HepG2 (cell line): ENCODE measurements around the gene HPDL. TPM values are rescaled to one million over a fixed set of nuclear protein-coding genes. Genes with fewer than 3 reads are reported as not detected.

Experiments used
- CSRNP2 ChIP-seq: sonication (generic); formaldehyde crosslinking; conservative IDR thresholded peaks from 2 replicates; pipeline ENCODE4 v1.8.0; 2022; ENCODE audit warnings: low read depth, missing genetic modification reagents
- DDIT3 ChIP-seq: sonication (generic); formaldehyde crosslinking; IDR thresholded peaks from 2 replicates; pipeline ENCODE4 v1.4.0; 2020; ENCODE audit warnings: mild to moderate bottlenecking, missing genetic modification reagents
- MAFK ChIP-seq, 2 experiments: IDR thresholded peaks in 1 of 2; conservative IDR thresholded peaks in 1 of 2; 2 replicates each; pipeline ENCODE4 v1.6.1; 2011; ENCODE audit warnings: improper control_type of control experiment in 2 of 2, low read length in 2 of 2
- MEIS1 ChIP-seq: sonication (generic); formaldehyde crosslinking; IDR thresholded peaks from 2 replicates; pipeline ENCODE4 v1.9.0; 2021; ENCODE audit warnings: mild to moderate bottlenecking, missing genetic modification reagents, moderate library complexity, borderline replicate concordance
- MYPOP ChIP-seq: sonication (generic); formaldehyde crosslinking; IDR thresholded peaks from 2 replicates; pipeline ENCODE4 v1.8.1; 2023; ENCODE audit warnings: mild to moderate bottlenecking, moderate library complexity, missing genetic modification reagents
- NR0B2 ChIP-seq: sonication (generic); formaldehyde crosslinking; IDR thresholded peaks from 2 replicates; pipeline ENCODE4 v1.4.0; 2020; ENCODE audit warnings: mild to moderate bottlenecking, missing genetic modification reagents
- PHF5A ChIP-seq: IDR thresholded peaks from one replicate; pipeline ENCODE4 v1.6.1; 2018; ENCODE audit warnings: low read depth, missing genetic modification reagents; ENCODE audit not compliant: unreplicated experiment
- RBM22 ChIP-seq: fragments of 200-400 bp; formaldehyde crosslinking; optimal IDR thresholded peaks from 2 replicates; pipeline ENCODE3; 2017; ENCODE audit warnings: mild to moderate bottlenecking, low read length, moderate library complexity
- THAP7 ChIP-seq: sonication (generic); formaldehyde crosslinking; IDR thresholded peaks from 2 replicates; pipeline ENCODE4 v1.8.1; 2023; ENCODE audit warnings: mild to moderate bottlenecking, missing genetic modification reagents
- TIGD3 ChIP-seq: sonication (generic); formaldehyde crosslinking; IDR thresholded peaks from 2 replicates; pipeline ENCODE4 v1.5.1; 2020; ENCODE audit warnings: mild to moderate bottlenecking, missing genetic modification reagents, borderline replicate concordance
- ZNF318 ChIP-seq: sonication (generic); formaldehyde crosslinking; IDR thresholded peaks from 2 replicates; pipeline ENCODE4 v1.4.0; 2020; ENCODE audit warnings: mild to moderate bottlenecking, missing genetic modification reagents
- ZNF724P ChIP-seq: sonication (generic); formaldehyde crosslinking; IDR thresholded peaks from 2 replicates; pipeline ENCODE4 v1.8.0; 2022; ENCODE audit warnings: missing genetic modification reagents, borderline replicate concordance
- polyA plus RNA-seq, 8 experiments: library from polyadenylated mRNA; depleted of rRNA in 3 of 8; stranded (reverse) in 7 of 8; unstranded in 1 of 8; fragments of >200 nt; fragmentation: Illumina TruSeq in 4 of 8; extraction: Trizol in 4 of 8; gene quantifications; 2 replicates each; pipeline versions ENCODE4 v1.2.1 to v1.2.3, GENCODE V29; 2011 to 2016; ENCODE audit warnings: low read depth in 4 of 8, missing spikeins in 1 of 8, mixed read lengths in 1 of 8; ENCODE audit not compliant: insufficient read depth in 1 of 8
- total RNA-seq, 5 experiments: library from RNA; depleted of rRNA; stranded (reverse); fragments of >200 nt; fragmentation: Illumina TruSeq; extraction: Trizol; gene quantifications; 2 replicates each; pipeline ENCODE4 v1.2.3, GENCODE V29; 2016; ENCODE audit warnings: low read depth in 1 of 5

The HPDL gene
- total and polyA plus RNA-seq, 2 of the 13 experiments (the other 11 are each of a cell fraction or from before 2014, with no cell fraction given) = not detected

- TF ChIP-seq TIGD3 (no peak), MYPOP (CRISPR knock-in tag) (peak; percentile 76), THAP7 (CRISPR knock-in tag) (no peak), NR0B2 (CRISPR knock-in tag) (peak; percentile 76; the same call in 1 of the 2 replicates), ZNF724P (CRISPR knock-in tag) (no peak; the same call in 1 of the 2 replicates), ZNF318 (CRISPR knock-in tag) (no peak), CSRNP2 (no peak), RBM22 (no peak), PHF5A (CRISPR knock-in tag) (no peak), MEIS1 (CRISPR knock-in tag) (no peak; the same call in 1 of the 2 replicates), MAFK (conservative IDR thresholded peaks at IDR 0.05 in 1 of 2, IDR thresholded peaks at IDR 0.05 in 1 of 2; ENCODE audit: low read length in 2 of 2) (no peak; a peak in 1 of 4 replicates), DDIT3 (CRISPR knock-in tag) (no peak)
These were observed 23.0 kb upstream of the HPDL start (continued) for GRCh38 chr1:45303520-45304310.
